NCI-H2196 treated with DMSO at 0.1 percent for 48 hours (cell line): ENCODE data around the gene CNRIP1.
A peak's percentile ranks its signal among the peaks of the same experiment; 100 is the strongest.

Experiments used
- DNase-seq: peaks from one replicate; lab custom pipeline; 2025; ENCODE audit not compliant: unreplicated experiment; lab: John Stamatoyannopoulos, UW

The CNRIP1 gene

DNA sequence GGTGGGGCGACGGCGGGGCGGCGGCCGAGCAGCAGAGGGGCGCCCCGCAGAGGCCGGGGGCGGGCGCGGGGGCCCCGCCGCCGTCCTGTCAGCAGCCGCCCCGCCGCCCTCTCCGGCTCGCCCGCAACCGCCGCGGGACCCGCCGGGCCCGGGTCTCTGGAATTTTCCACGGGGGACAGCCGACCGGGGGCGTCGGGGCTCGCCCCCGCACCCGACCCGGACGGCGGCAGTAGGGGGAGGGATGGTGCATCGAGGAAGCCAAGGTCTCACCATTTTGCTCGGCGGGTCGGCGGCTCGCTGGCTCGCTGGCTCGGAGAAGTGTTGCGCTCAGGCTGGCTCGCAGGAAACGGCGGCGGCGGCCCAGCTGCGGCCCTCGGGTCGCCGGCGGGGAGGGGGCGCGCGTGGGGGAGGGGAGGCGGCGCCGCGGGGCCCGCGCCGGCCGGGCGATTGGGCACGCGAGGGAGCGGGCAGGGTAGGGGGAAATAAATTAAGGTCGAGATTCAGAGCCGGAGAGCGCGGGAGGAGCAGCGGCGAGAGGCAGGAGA is 67.8 kb downstream of the CNRIP1 start:
- no peak for DNase-seq

DNA sequence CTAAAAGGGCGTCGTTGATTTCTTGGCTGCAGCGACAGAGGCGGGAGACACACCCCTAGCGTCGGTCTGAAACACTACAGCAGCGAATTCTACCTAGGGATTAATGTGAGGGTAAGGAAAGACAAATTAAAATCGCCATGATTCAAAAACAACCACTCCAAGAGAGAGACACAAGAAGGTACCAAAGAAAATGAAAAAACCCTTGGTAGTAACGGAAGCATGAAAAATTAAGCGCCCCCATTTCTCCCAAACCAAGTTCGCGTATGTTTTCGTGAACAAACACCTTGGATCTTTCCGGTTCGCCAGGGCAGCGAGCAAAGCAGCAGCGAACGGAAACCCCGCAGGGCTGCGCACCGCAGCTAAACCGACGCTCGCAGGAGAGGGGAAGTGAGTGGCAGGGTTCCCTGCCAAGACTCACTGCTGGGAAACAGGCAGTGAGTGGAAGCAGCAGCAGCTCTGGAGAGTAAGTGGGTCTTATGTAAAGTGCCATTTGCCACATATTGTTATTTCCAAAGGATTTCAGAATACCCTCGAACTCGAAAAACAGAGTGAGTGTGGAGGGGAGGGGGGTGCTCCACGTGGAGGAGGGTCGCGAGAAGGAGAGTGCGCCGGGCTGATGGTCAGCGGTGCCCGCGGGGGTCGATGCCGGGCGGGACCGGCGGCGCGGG is 68.4 kb downstream of the CNRIP1 start:
- peak; percentile 34 for DNase-seq

DNA sequence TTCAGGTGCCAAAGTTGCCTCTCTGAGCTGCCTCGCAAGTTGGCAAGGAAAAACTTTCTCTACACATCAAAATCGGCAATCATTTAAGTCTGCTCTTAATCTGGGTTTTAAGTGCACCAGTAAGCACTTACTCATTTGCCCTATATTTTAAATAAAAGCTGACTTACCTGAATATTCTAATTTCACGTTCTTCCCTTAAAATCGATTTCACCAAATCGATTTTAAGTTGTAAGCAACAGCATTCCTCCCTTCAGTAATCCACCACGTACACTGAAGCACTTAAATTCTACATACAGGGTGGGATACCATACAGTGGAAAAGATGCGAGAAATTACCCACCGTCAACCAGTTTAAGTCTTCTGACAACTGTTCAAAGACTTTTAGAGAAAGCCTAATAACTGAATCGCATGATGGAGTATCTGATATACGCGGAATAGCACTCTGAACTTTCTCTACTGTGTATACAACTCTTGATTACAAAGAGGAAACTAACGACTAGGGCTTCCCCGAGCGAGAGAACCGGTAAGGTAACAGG is 69.0 kb downstream of the CNRIP1 start:
- no peak for DNase-seq

DNA sequence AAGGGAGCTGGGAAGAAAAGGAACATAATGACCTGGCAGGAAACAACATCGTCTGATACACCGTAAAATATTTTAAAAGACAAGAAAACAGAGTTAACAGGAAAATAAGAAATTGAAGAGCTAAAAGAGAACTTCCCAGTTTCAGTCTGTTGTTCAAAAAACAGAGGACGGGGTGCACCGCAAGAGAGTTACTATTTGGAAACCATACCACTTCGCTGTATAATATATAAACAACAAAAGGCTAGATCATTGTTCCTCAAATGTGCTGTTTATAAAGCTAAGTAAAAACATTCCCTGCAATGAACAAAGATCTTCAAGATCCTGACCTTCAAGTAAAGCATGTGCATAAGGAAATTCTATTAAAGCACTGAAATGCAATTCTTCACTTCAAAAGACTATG is 69.6 kb downstream of the CNRIP1 start:
- DNase-seq, result no peak

DNA sequence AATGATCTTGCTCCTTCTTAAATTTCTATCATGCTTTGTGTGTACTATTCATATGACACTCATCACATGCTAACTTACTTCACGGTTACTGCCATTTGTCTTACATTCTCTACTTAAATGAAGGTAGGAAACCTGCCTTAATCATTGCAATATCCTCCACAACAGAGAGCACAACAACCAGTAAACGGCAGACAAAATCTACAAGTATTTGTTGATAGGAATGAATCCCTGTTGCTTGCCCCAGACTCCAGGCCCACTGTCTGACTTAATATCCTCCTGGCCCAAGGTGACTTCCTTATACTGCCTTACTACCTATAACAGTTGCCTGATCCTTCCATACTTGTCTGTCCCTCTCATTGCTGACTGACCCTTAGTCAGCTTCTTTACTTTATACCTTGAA is 70.9 kb downstream of the CNRIP1 start:
- DNase-seq, result no peak

DNA sequence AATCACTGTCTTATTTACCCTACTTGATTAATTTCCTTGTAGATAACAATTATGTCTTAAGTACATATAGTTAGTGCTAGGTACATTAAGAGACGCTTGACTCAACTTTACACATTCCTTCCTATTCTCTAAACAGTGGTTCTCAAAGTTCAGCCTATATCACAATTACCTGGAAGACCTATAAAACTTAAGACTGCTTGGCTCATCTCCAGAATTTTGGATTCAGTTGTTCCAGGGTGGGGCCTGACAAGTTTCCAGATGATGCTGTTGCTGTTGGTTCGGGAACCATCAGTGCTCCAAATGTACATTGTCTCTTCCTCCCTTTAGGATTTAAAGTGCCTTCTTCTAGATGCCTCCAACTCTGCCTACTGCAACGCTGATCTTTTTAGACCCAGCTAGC is 71.4 kb downstream of the CNRIP1 start:
- no peak for DNase-seq

DNA sequence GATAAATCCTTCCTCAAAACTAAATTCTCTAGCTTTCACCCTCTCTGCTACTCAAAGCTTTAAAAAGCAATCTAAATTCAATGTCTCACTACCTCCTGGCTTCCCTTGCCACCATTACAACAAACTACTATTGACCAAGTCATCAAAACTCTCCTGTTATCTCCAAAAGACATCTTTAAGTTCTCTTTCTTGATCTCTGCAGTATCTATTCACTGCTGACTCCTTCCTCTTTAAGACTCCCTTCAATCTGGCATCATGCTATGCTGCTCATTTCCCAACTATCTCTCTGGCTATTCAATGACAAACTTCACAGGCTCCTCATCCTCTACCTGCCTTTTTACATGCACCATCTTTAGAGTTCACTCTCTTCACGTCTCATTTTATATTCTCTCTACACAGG is 73.4 kb downstream of the CNRIP1 start:
- DNase-seq, result no peak

DNA sequence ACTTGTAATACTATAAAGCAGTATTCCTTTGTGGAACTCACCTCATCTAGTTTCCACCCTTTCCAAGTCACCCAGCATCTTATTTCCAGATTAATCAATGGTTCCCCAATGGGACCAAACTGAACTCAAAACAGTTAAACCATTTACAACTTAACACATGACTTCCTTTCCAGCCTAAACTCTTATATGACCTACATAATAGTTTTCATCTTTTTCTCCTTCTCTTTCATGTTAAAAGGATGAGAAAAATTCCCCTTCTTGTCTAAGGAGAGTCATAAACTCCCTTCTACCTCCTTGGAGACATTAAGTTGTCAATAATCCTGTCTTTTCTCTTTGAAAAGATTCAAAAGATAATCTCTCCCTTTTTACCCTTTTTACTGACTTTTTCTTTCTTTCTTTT is 74.1 kb downstream of the CNRIP1 start:
- DNase-seq, result no peak

DNA sequence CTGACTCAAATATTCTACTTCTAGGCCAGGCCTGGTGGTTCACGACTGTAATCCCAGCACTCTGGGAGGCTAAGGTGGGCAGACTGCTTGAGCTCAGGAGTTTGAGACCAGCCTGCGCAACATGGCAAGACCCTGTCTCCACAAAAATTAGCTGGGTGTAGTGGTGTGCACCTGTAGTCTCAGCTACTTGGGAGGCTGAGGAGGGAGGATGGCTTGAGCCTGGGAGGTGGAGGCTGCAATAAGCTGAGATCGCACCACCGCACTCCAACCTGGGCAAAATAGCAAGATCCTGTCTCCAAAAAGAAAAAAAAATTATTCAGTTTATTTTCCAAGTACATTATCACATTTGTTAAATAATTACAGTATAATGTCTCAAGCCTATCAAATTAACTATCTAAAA is 74.7 kb downstream of the CNRIP1 start:
- no peak for DNase-seq

DNA sequence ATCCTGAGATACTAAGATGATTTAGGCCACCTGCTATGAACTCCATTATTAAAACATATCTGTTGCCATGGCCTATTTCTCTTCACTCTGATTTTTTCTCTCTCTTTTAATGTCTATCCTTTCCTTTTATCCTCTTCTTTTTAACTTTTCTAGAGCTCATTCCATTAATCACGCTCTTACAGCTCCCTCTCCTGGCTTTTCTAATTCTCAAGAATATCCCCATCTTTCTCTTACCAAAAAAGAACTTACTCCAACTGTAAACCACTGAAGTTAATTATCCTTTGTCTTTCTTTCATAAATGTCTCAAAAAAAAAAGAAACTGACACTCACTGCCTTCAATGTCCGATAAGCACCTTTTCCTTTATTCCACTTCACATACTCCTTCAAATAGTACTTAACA is 75.3 kb downstream of the CNRIP1 start:
- no peak for DNase-seq
